NB4 (cell line): ENCODE results near the gene STYX.
A peak's percentile ranks its signal among the peaks of the same experiment; 100 is the strongest.

Experiments
- DNase-seq: peaks from one replicate; pipeline ENCODE4 v3.0.0; 2010; ENCODE audit warnings: low read depth
- H3K4me3 ChIP-seq: one replicate; pipeline ENCODE4 v1.5.1; 2011; ENCODE audit warnings: mild to moderate bottlenecking, low read depth, low read length, moderate library complexity
- MYC ChIP-seq: IDR thresholded peaks from 2 replicates; pipeline ENCODE4 v1.6.1; 2011; ENCODE audit warnings: low read depth, low read length
- POLR2A ChIP-seq: IDR thresholded peaks from 2 replicates; pipeline ENCODE4 v1.6.1; 2011; ENCODE audit warnings: mild to moderate bottlenecking; ENCODE audit not compliant: insufficient read length; ENCODE audit errors: extremely low read depth
- TF ChIP-seq, protein P1 (sequence below): IDR thresholded peaks from one replicate; pipeline ENCODE4 v1.5.1; 2012; ENCODE audit warnings: low read depth, low read length
- TF ChIP-seq, protein P2 (sequence below): IDR thresholded peaks from 2 replicates; pipeline ENCODE4 v1.6.1; 2011; ENCODE audit warnings: low read depth, low read length

STYX gene

DNA sequence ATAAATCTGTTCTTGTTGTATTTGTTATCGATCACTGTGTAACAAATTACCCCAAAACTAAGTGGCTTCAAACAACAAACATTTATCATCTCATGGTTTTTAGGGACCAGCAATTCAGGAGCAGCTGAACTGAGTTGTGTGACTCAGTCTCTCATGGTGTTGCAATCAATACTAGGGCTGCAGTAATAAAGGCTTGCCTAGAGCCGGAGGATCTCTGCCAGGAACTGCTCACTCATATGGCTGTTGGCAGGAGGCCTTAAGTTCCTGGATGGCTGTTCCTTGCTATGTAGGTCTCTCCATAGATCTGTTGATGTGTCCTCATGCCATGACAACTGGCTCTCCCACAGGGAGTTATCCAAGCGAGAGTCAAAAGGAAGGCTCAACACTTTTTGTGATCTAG, 26.7 kb upstream of the STYX start:
- DNase-seq = peak; percentile 78
- H3K4me3 ChIP-seq = no peak overlapping the region
- TF ChIP-seq, protein P1, sequence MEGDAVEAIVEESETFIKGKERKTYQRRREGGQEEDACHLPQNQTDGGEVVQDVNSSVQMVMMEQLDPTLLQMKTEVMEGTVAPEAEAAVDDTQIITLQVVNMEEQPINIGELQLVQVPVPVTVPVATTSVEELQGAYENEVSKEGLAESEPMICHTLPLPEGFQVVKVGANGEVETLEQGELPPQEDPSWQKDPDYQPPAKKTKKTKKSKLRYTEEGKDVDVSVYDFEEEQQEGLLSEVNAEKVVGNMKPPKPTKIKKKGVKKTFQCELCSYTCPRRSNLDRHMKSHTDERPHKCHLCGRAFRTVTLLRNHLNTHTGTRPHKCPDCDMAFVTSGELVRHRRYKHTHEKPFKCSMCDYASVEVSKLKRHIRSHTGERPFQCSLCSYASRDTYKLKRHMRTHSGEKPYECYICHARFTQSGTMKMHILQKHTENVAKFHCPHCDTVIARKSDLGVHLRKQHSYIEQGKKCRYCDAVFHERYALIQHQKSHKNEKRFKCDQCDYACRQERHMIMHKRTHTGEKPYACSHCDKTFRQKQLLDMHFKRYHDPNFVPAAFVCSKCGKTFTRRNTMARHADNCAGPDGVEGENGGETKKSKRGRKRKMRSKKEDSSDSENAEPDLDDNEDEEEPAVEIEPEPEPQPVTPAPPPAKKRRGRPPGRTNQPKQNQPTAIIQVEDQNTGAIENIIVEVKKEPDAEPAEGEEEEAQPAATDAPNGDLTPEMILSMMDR = no peak
- TF ChIP-seq MYC = 0 out of 2 replicates have a peak, but pooled peaks have one; percentile 23
- TF ChIP-seq, protein P2, sequence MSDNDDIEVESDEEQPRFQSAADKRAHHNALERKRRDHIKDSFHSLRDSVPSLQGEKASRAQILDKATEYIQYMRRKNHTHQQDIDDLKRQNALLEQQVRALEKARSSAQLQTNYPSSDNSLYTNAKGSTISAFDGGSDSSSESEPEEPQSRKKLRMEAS = no peak

- no peak for DNase-seq
- TF ChIP-seq POLR2A = no peak
- TF ChIP-seq MYC = no peak
- TF ChIP-seq, protein P1 = no peak
- TF ChIP-seq, protein P2 = no peak
- no peak overlapping the region for H3K4me3 ChIP-seq
These were observed 26.3 kb upstream of the STYX start for GRCh38 chr14:52703664-52704063.

DNA sequence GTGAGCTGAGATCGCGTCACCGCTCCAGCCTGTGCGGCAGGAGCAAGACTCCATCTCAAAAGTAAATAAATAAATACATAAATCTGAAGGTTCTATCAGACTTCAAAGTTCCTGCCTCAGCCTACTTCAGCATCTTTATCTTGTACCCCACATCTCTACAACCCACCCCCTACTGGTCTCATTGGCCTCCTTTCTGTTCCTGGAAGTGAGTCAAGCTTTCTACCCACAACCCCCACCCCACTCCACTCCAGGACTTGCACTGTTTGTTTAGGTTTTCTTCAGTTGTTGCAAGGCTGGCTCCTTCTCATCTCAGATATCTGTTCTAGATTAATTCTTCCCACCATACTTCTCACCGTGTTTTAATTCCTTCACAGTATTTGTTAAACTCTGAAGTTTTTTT, 23.7 kb upstream of the STYX start:
- TF ChIP-seq MYC (no peak), POLR2A (no peak)
- TF ChIP-seq, protein P1 = no peak
- TF ChIP-seq, protein P2 = no peak
- peak overlapping the region; percentile 89 for H3K4me3 ChIP-seq
- peak; percentile 72 for DNase-seq

DNA sequence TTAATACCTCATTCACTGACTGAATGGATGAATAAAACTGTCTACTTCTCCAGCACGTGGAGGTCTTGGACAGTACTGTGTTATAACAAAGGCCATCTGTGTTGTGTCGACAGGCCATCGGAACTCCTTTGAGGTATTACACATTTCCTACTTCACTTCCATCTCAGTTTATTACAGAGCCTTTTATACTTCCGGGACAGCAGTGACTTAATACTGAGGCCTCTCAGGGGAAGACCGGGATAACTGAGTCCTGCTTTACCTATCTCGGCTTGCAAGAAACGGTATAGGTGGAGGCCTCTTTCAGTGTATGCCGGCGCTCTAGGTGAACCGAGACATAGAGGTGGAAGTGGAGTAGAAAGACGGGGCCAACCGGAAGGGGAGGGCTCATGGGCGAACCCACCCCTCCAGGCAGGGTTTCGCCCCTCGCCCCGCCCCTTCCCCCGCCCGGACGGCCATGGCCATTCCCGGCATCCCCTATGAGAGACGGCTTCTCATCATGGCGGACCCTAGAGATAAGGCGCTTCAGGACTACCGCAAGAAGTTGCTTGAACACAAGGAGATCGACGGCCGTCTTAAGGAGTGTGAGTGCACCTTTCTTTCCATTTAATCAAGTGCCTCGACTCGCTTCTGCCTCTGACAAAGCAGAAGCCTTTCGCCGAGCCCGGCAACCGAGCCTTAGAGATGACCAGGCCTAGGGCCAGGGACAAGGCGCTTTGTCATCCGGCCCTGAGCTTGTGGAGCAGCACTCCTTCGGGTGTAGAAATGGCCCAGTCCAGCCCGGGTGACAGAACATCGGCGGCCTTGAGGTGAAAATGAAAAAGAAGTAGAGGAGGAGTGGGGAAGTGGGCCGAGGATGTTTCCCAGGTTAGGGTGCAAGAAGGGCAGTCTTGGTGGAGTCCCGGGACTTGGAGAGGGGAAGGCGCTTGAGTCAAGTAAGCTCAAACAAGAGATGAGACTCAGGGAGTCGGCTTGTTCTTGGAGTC, 23.0 kb upstream of the STYX start, which contains the start of gene PSMC6:
TSS of gene PSMC6 (plus strand) at position 477 of the 983 bp plus-strand sequence. CDS start at position 497, 20 bp downstream.
- DNase-seq = peak; percentile 93
- H3K4me3 ChIP-seq = peak within 1 kb of the TSS; percentile 89
- TF ChIP-seq, protein P2 = peak; percentile 79
- TF ChIP-seq, protein P1 = no peak
- TF ChIP-seq POLR2A = peak; percentile 96
- peak; percentile 40 for TF ChIP-seq MYC

- TF ChIP-seq MYC (no peak), POLR2A (no peak)
- TF ChIP-seq, protein P1 = no peak
- TF ChIP-seq, protein P2 = no peak
- DNase-seq = no peak
These were observed 18.3 kb upstream of the STYX start for GRCh38 chr14:52711666-52712065.

More at GRCh38 chr14:52711666-52712065, 18.3 kb upstream of the STYX start:
- no peak overlapping the region for H3K4me3 ChIP-seq
